Peyer's patch (tissue), 4 donors: Measurements from ENCODE around the gene RSU1. TPM values are rescaled to one million over a fixed set of nuclear protein-coding genes. Genes with fewer than 3 reads are reported as not detected.

Experiments used
- DNase-seq, 3 donors: peaks; one replicate each; pipeline ENCODE4 v3.0.0-alpha.2; 2017 to 2019
- H3K27ac ChIP-seq, 4 donors: fragments of 200-600 bp; sonication (generic); one replicate each; pipeline ENCODE4 v1.5.1; 2016 to 2019
- H3K27me3 ChIP-seq, 2 donors: fragments of 200-600 bp; sonication (generic); one replicate each; pipeline ENCODE4 v1.5.1; 2019
- H3K36me3 ChIP-seq, 3 donors: fragments of 200-600 bp; sonication (generic); one replicate each; pipeline ENCODE4 v1.5.1; 2016 to 2019
- H3K4me1 ChIP-seq, 4 donors: fragments of 200-600 bp; sonication (generic); one replicate each; pipeline ENCODE4 v1.5.1; 2016 to 2019
- H3K4me3 ChIP-seq, 4 donors: fragments of 200-600 bp; sonication (generic); 1 replicate in 3 of 4; 2 replicates in 1 of 4; pipeline ENCODE4 v1.5.1; 2016 to 2019; ENCODE audit warnings: mild to moderate bottlenecking in 1 of 4
- H3K9me3 ChIP-seq, 4 donors: fragments of 200-600 bp; sonication (generic); one replicate each; pipeline ENCODE4 v1.5.1; 2016 to 2019; ENCODE audit warnings: mild to moderate bottlenecking in 1 of 4
- CTCF ChIP-seq, 6 experiments: fragments of 450-650 bp in 4 of 6; fragments of 200-600 bp in 2 of 6; sonication (generic) in 1 of 6; IDR thresholded peaks; one replicate each; pipeline ENCODE4 v1.5.1; 2017 to 2019; ENCODE audit warnings: antibody characterized with exemption in 6 of 6, mild to moderate bottlenecking in 3 of 6, moderate library complexity in 1 of 6
- POLR2A ChIP-seq, 2 donors: fragments of 450-650 bp; IDR thresholded peaks; one replicate each; pipeline ENCODE4 v1.5.1; 2017; ENCODE audit warnings: antibody characterized with exemption in 2 of 2, mild to moderate bottlenecking in 2 of 2, moderate library complexity in 2 of 2
- total RNA-seq, 4 donors: library from RNA; depleted of rRNA; stranded (reverse); fragments of >200 nt; gene quantifications; one replicate each; pipeline ENCODE4 v1.1.0, GENCODE V29; 2016

The RSU1 gene
- total RNA-seq, 4 donors from 2014 or later = 14.5 to 31.4 (median 23.5) TPM

- no peaks in the 10 kb centered on the region for H3K9me3 ChIP-seq
- no peaks in the 10 kb centered on the region for H3K4me1 ChIP-seq
- H3K4me3 ChIP-seq = no peak overlapping the region
- H3K27me3 ChIP-seq = no peaks in the 10 kb centered on the region
- DNase-seq = no peak
- H3K36me3 ChIP-seq = no peaks in the 10 kb centered on the region
- TF ChIP-seq CTCF (IDR thresholded peaks at IDR 0.05) = no peak
- TF ChIP-seq POLR2A (IDR thresholded peaks at IDR 0.05) = no peak
- H3K27ac ChIP-seq = no peak overlapping the region
Observed at GRCh38 chr10:16643502-16643901, 173.7 kb downstream of the RSU1 start.

GRCh38 chr10:16640153-16640552 lies 177.1 kb downstream of the RSU1 start:
- H3K27me3 ChIP-seq = no peaks in the 10 kb centered on the region
- no peak overlapping the region for H3K4me3 ChIP-seq
- no peak for DNase-seq
- TF ChIP-seq POLR2A (IDR thresholded peaks at IDR 0.05) = no peak
- TF ChIP-seq CTCF (IDR thresholded peaks at IDR 0.05) = no peak
- no peaks in the 10 kb centered on the region for H3K4me1 ChIP-seq
- no peak overlapping the region for H3K27ac ChIP-seq
- H3K36me3 ChIP-seq = no peaks in the 10 kb centered on the region
- H3K9me3 ChIP-seq = no peaks in the 10 kb centered on the region

GRCh38 chr10:16639471-16639870 lies 177.8 kb downstream of the RSU1 start:
- Histone ChIP-seq H3K36me3 (no peaks in the 10 kb centered on the region), H3K4me1 (no peaks in the 10 kb centered on the region), H3K27ac (no peak overlapping the region), H3K27me3 (no peaks in the 10 kb centered on the region), H3K9me3 (no peaks in the 10 kb centered on the region), H3K4me3 (no peak overlapping the region)
- no peak for TF ChIP-seq POLR2A (IDR thresholded peaks at IDR 0.05)
- TF ChIP-seq CTCF (IDR thresholded peaks at IDR 0.05) = no peak
- DNase-seq = no peak

- DNase-seq = no peak
- TF ChIP-seq POLR2A (IDR thresholded peaks at IDR 0.05) (no peak), CTCF (IDR thresholded peaks at IDR 0.05) (no peak)
- H3K27ac ChIP-seq = no peak overlapping the region
- H3K27me3 ChIP-seq = no peaks in the 10 kb centered on the region
- H3K4me1 ChIP-seq = no peaks in the 10 kb centered on the region
- H3K36me3 ChIP-seq = no peaks in the 10 kb centered on the region
- no peaks in the 10 kb centered on the region for H3K9me3 ChIP-seq
- no peak overlapping the region for H3K4me3 ChIP-seq
Observed at GRCh38 chr10:16632996-16633395, 184.2 kb downstream of the RSU1 start.

- Histone ChIP-seq H3K27me3 (no peaks in the 10 kb centered on the region), H3K4me3 (no peak overlapping the region), H3K9me3 (no peaks in the 10 kb centered on the region), H3K27ac (no peak overlapping the region), H3K36me3 (no peaks in the 10 kb centered on the region), H3K4me1 (no peaks in the 10 kb centered on the region)
- no peak for TF ChIP-seq POLR2A (IDR thresholded peaks at IDR 0.05)
- TF ChIP-seq CTCF (IDR thresholded peaks at IDR 0.05) = no peak
- DNase-seq = no peak
Observed at GRCh38 chr10:16626697-16627096, 190.5 kb downstream of the RSU1 start.

- Histone ChIP-seq H3K9me3 (peaks cover 0 to 4% (median 0%) of the 10 kb centered on the region in 4 donors), H3K27me3 (no peaks in the 10 kb centered on the region), H3K4me1 (no peaks in the 10 kb centered on the region), H3K27ac (no peak overlapping the region), H3K4me3 (no peak overlapping the region), H3K36me3 (no peaks in the 10 kb centered on the region)
- DNase-seq = no peak
- TF ChIP-seq POLR2A (IDR thresholded peaks at IDR 0.05) (no peak), CTCF (IDR thresholded peaks at IDR 0.05) (no peak)
Observed at GRCh38 chr10:16612981-16613355, 204.3 kb downstream of the RSU1 start.
